Osteoblast (primary cell): ENCODE results near the gene RTL3. TPM values are rescaled to one million over a fixed set of nuclear protein-coding genes. Genes with fewer than 3 reads are reported as not detected.

Experiments used
- DNase-seq: peaks from one replicate; pipeline ENCODE4 v3.0.0; 2011; ENCODE audit warnings: low spot score, mixed read lengths; ENCODE audit not compliant: insufficient read length; ENCODE audit errors: missing footprints
- H2AFZ ChIP-seq: 2 replicates; pipeline ENCODE4 v1.6.0; 2011; ENCODE audit warnings: mild to moderate bottlenecking, low read length
- H3K27ac ChIP-seq: 2 replicates; pipeline ENCODE4 v1.5.1; 2011; ENCODE audit warnings: mild to moderate bottlenecking, low read depth, low read length, moderate library complexity
- H3K27me3 ChIP-seq: 2 replicates; pipeline ENCODE4 v1.6.0; 2012; ENCODE audit warnings: mild to moderate bottlenecking, control low read depth, inconsistent platforms, low read length, moderate library complexity; ENCODE audit not compliant: insufficient read depth
- H3K36me3 ChIP-seq: 2 replicates; pipeline ENCODE4 v1.5.1; 2011; ENCODE audit warnings: mild to moderate bottlenecking, low read length, control low read depth, moderate library complexity; ENCODE audit not compliant: insufficient read depth
- H3K4me1 ChIP-seq: 2 replicates; pipeline ENCODE4 v1.5.1; 2011; ENCODE audit warnings: mild to moderate bottlenecking, low read length, control low read depth, moderate library complexity; ENCODE audit not compliant: insufficient read depth
- H3K4me2 ChIP-seq: 2 replicates; pipeline ENCODE4 v1.6.0; 2011; ENCODE audit warnings: mild to moderate bottlenecking, low read length; ENCODE audit not compliant: insufficient read depth
- H3K4me3 ChIP-seq: fragments of 200-600 bp; sonication (generic); 3 replicates; pipeline ENCODE4 v1.5.1; 2012; ENCODE audit warnings: mild to moderate bottlenecking, low read length, inconsistent platforms; ENCODE audit not compliant: insufficient read depth
- H3K79me2 ChIP-seq: 2 replicates; pipeline ENCODE4 v1.6.0; 2012; ENCODE audit warnings: mild to moderate bottlenecking, low read length, control low read depth, inconsistent platforms; ENCODE audit not compliant: insufficient read depth
- H3K9me3 ChIP-seq: 2 replicates; pipeline ENCODE4 v1.5.1; 2011; ENCODE audit warnings: low read depth, low read length, control low read depth
- H4K20me1 ChIP-seq: 2 replicates; pipeline ENCODE4 v1.6.0; 2012; ENCODE audit warnings: mild to moderate bottlenecking, low read length, control low read depth; ENCODE audit not compliant: insufficient read depth
- CTCF ChIP-seq: IDR thresholded peaks from 2 replicates; pipeline ENCODE4 v1.5.1; 2011; ENCODE audit warnings: mild to moderate bottlenecking, low read depth, low read length, moderate library complexity; ENCODE audit errors: extremely low read depth
- total RNA-seq: library from RNA; depleted of rRNA; stranded (reverse); fragments of >200 nt; gene quantifications from 2 replicates; pipeline ENCODE4 v1.2.3, GENCODE V29; 2012

RTL3 gene
- total RNA-seq, 1 donor: not detected

- Histone ChIP-seq H2AFZ (no peak overlapping the region), H3K79me2 (no peaks in the 10 kb centered on the region), H3K4me2 (no peak overlapping the region), H3K4me1 (peaks cover 39% of the 10 kb centered on the region), H3K27ac (no peak overlapping the region), H3K27me3 (no peaks in the 10 kb centered on the region), H3K9me3 (no peaks in the 10 kb centered on the region), H3K36me3 (no peaks in the 10 kb centered on the region), H3K4me3 (no peak overlapping the region), H4K20me1 (no peaks in the 10 kb centered on the region)
- TF ChIP-seq CTCF: no peak
- peak; percentile 6 for DNase-seq
These were observed 3.5 kb downstream of the RTL3 start for GRCh38 chrX:78655642-78656041.

GRCh38 chrX:78653118-78653822 is 5.9 kb downstream of the RTL3 start:
- Histone ChIP-seq H3K27me3 (no peaks in the 10 kb centered on the region), H3K4me3 (no peak overlapping the region), H3K27ac (no peak overlapping the region), H3K4me2 (peak overlapping the region; percentile 64), H3K36me3 (no peaks in the 10 kb centered on the region), H3K9me3 (no peaks in the 10 kb centered on the region), H2AFZ (no peak overlapping the region), H3K4me1 (peaks cover 25% of the 10 kb centered on the region), H3K79me2 (no peaks in the 10 kb centered on the region), H4K20me1 (no peaks in the 10 kb centered on the region)
- DNase-seq: peak; percentile 56
- TF ChIP-seq CTCF: no peak

GRCh38 chrX:78650906-78651437 is 8.2 kb downstream of the RTL3 start:
- no peaks in the 10 kb centered on the region for H4K20me1 ChIP-seq
- peak overlapping the region; percentile 50 for H3K4me2 ChIP-seq
- DNase-seq: no peak
- no peaks in the 10 kb centered on the region for H3K79me2 ChIP-seq
- peaks cover 23% of the 10 kb centered on the region for H3K4me1 ChIP-seq
- H3K36me3 ChIP-seq: no peaks in the 10 kb centered on the region
- no peaks in the 10 kb centered on the region for H3K9me3 ChIP-seq
- H3K4me3 ChIP-seq: no peak overlapping the region
- H3K27ac ChIP-seq: peak overlapping the region; percentile 6
- no peak overlapping the region for H2AFZ ChIP-seq
- TF ChIP-seq CTCF: no peak
- H3K27me3 ChIP-seq: no peaks in the 10 kb centered on the region

GRCh38 chrX:78643874-78644273 is 15.3 kb downstream of the RTL3 start:
- Histone ChIP-seq H3K36me3 (no peaks in the 10 kb centered on the region), H2AFZ (no peak overlapping the region), H3K4me2 (no peak overlapping the region), H3K9me3 (no peaks in the 10 kb centered on the region), H3K4me1 (no peaks in the 10 kb centered on the region), H3K4me3 (no peak overlapping the region), H3K27ac (no peak overlapping the region), H4K20me1 (no peaks in the 10 kb centered on the region), H3K79me2 (no peaks in the 10 kb centered on the region), H3K27me3 (no peaks in the 10 kb centered on the region)
- no peak for TF ChIP-seq CTCF
- no peak for DNase-seq
